Fibroblast of upper back skin (primary cell): Measurements from ENCODE around the gene MEIS2.

Experiments
- DNase-seq: peaks from one replicate; pipeline ENCODE4 v3.0.0-alpha.2; 2013

The MEIS2 gene

DNA sequence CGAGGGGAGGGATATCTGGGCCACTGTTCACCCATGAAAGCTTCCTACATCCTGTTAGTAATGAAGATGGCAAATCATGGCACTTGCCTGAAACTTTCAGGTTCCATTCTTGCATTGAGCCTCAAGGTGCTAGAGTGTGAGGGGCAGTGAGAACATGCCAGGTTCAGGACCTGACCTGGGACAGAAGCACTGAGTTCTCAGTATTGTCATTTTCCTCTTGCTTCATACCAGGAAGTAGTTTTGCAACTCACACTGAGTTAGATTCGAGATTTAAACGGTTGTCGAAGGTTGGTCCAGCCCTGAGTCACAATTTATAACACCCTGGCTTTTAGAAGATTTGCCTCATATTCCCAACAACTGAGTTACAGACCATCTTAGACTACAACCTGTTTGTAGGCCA is 11.8 kb upstream of the MEIS2 start:
- DNase-seq = no peak

DNA sequence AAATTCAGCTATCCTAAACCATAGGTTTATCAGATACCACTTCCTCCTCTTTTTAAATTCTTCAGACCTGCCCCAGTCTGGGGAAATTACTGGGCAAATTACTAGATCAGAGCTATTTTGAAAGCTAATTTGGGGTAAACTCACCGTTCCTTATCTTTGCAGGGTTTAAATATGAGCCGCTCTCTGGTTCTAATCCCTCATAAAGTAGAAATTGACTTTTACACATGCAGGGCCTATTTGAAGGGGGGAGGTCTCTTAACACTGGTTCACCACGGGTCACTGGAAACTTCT is 11.0 kb upstream of the MEIS2 start:
- DNase-seq = no peak

GRCh38 chr15:37109872-37110572 is 9.7 kb upstream of the MEIS2 start:
- no peak for DNase-seq

GRCh38 chr15:37109168-37109871 is 9.0 kb upstream of the MEIS2 start:
- no peak for DNase-seq

GRCh38 chr15:37108381-37109167 is 8.2 kb upstream of the MEIS2 start:
- DNase-seq = no peak

DNA sequence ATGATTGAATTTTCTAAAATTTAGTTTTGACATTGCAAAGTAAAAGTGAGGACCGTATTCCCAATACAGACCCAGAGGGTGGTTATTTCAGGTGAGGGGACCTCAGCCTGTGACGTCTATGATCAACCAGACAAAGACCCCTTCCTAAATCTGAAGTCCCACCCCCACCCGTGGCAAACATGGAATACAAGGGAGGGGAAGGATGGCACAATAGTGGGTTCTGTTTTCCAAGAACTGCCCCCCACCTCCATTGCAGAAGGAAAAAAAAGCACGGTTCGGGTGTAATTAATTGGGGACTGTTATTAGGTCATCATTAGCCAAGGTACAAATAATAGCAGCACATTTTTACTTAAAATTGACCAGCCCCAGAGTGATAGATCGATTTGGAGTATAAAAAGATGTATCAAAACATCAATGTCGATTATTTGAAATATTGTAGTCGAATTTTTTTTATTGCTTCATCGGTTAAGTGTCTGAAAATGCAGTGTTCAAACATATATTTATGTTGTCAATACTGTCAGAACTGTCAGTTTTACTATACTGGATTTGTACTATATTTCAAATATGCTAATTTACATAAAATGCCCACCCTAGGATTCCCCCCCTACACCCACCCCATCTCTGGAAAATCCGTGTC is 7.5 kb upstream of the MEIS2 start:
- DNase-seq = no peak

DNA sequence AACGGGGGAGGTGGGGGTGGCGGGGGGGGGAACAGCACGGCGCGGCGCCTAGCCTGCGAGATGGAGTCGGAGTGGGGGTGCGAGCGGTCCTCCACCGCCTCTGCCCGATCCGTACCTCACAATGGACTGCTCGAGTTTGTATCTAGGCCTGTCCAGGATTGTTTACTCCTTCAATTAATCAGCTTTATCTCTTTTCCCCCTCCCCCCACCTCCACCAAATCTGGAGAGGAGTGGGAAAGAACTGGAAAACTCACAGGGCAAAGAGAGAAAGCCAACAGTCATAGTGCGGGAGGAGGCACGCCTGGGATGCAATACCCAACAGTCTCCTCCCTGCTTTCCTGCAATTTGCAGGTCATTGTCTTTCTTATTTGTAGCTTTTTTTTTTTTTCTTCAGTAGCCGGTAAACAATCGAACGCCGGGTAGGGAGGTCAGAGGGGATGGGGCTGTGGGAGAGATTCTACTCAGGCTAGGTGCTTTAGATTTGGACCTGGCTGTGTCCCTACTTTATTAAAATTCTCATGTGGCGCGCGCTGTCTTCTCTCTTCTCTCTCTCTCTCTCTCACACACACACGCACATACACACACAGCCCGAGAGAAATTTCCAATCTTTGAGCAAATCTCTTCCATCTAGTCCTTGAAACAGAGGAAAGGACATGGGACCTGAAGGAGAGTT is 6.9 kb upstream of the MEIS2 start:
- DNase-seq = no peak

GRCh38 chr15:37106490-37107001 is 6.2 kb upstream of the MEIS2 start:
- DNase-seq = no peak

DNA sequence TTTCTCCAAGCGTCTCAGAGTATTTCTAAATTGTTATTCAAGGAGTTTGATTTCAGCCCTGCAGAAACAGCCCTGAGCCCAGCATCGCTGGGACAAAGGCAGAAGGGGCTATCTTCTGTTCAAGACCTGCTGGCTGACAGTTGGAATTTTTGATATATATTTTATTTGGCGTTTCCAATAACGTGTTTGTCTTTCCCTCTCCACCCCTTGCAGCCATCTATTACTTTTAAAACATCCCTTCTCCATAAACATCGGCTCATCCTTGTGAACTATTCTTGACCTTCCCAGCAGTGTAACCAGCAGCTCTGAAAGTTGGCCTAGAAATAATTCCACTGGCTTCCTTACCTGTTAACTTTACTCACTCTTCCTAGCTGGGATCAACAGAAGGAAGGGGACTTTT is 5.5 kb upstream of the MEIS2 start:
- DNase-seq = no peak

DNA sequence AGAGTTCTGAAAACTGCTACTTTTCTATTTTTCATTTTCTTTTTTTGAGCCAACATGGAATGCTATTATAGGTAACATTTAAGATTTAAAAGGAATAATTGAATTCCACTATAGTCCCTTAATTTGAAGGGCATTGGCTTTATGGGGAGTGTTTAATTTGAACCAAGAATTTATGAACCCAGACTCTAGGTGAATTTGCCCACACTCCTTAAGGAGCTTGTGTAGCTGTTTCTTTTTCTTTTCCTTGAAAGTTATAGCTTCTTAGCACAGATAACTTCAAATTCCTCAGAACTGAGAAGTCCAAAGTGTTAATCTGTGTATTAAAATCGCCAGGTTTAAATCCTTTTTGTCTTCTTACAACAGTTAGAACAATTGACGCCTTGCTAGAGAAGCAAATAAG is 4.7 kb upstream of the MEIS2 start:
- DNase-seq = no peak

- no peak for DNase-seq
Measured at GRCh38 chr15:37104424-37104981, 4.2 kb upstream of the MEIS2 start.

DNA sequence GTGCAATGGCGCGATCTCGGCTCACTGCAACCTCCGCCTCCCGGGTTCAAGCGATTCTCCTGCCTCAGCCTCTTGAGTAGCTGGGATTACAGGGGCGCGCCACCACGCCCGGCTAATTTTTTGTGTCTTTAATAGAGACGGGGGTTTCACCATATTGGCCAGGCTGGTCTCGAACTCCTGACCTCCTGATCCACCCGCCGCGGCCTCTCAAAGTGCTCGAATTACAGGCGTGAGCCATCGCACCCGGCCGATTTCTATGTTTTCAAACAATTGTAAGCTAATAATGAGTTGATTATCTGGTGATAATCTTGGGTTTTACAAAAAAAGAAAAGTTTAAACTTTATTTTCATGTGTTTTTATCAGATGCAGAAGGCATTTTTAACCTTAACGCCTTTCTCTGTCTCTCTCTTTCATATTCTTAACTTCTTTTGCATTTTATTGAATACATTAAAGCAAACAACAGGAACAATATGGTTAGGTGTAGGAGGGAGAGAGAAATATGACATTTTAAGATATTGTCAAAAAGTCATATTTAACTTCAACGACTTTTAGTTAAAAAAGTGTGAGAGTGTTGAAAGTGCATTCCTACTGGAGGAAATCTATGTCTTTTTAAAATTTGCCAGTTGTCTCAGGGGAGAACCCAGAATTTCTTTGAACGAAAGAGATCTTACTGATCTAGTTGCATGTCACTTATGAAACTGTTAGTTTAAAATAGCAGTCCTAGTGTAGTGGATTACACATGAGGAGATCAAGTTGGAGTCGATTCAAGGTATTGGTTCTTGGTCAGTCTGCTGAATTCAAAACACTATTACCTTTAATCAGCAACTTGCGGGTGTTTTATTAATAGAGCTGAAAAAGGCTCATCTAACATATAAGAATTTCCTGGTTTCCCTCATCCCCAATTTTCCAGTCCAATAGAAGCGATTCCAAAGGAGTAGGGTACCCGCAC is 3.4 kb upstream of the MEIS2 start:
- DNase-seq = no peak

DNA sequence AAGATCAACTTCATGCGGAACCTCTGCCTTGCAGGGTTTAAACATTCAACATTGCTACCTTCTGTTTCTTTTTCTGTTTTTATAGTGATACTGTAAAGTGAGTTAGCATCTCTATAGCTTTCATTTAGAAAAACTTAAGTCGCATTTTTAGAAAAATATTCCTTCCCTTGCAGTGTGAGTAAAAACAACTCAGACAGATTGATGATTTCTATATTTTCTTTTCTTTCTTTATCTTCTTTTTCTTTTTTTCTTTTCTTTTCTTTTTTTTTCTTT is 2.8 kb upstream of the MEIS2 start:
- DNase-seq = no peak

DNA sequence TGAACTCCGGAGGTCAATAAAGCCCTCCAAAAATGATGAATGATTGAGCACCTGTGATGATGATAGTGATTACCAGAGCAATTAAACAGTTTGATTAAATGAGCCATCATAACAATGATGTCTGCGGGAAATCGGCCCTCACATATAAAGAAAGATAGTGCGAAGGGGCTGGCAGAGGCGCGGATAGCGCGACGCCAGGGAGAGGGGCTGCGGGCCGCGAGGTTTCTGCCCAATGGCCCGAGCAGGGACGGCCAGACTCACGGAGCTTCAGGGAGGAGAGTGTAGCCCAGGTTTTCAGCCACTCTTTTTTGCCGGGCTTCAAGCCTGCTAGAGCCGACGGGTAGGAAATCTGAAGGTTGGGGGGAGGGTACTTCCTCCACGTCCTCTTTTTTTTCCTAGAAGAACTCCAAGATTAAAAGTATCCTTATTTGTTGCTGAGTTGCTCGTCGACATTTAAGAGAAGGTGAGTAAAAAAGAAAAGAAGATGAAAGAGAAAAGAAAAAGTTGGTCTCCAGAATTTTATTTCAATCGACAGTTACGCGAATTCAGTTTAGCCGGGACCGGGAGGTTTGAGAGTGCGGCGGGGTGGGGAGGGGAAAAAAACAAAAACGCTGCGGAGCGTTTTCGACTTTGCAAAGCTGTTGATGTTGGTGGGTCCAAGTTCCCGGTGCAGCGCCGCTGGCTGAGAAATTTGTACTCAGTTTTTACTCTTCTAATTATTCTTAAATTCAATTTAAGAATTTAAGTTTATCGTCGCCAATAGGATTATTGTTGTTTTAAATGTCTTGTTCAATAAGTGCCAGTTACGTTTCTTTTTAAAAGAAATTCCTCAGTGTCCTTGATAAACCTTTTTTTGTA is 2.2 kb upstream of the MEIS2 start:
- DNase-seq = no peak

DNA sequence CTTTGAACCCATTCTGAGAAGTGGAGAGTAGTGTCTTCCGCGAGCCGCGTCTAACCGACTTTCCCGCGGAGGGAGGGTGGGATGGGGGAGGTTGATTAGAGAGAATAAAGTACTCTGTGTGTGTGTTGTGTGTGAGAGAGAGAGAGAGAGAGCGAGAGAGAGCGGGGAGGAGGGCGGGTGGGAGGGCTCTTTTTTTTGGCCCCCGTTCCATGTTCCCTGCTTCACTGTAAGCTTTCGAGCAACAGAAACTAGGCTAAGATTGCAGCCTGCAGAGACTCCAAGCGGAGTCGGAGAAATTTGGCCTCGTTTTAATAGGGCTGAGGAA is 1.6 kb upstream of the MEIS2 start:
- DNase-seq = peak; percentile 68

GRCh38 chr15:37100966-37101215 is 542 bp upstream of the MEIS2 start:
- no peak for DNase-seq

- DNase-seq = peak; percentile 74
Measured at GRCh38 chr15:37099319-37100108, 835 bp downstream of the MEIS2 start.

GRCh38 chr15:37098468-37099318 is 1.7 kb downstream of the MEIS2 start:
- DNase-seq = no peak
